ENCODE results near the gene UBE2E2.

UBE2E2 gene

DNA sequence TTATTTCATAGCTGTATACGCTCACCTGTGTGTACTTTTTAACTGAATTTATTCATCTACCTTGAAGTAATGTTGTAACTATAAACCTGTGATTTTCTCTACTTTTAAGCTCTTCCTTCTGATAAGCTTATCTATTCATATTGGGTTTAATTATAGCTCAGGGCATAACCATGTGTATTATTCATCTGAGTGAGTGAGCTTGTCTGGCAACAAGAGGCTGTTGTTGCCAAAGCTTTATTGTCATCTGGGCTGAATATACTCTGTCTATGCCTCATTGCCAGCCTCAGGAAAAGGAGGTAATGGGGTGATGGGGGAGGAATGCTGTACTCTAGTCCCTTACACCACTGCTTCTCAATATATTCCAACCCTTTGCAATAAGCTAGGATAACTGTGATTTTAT is 292.4 kb downstream of the UBE2E2 start:
- H3F3A ChIP-seq (ENCODE audit: insufficient read depth, low read length): no peaks in the 10 kb centered on the region
- H3K27me3 ChIP-seq (ENCODE audit: insufficient read depth, low read length): no peaks in the 10 kb centered on the region
- TF ChIP-seq, protein P1, sequence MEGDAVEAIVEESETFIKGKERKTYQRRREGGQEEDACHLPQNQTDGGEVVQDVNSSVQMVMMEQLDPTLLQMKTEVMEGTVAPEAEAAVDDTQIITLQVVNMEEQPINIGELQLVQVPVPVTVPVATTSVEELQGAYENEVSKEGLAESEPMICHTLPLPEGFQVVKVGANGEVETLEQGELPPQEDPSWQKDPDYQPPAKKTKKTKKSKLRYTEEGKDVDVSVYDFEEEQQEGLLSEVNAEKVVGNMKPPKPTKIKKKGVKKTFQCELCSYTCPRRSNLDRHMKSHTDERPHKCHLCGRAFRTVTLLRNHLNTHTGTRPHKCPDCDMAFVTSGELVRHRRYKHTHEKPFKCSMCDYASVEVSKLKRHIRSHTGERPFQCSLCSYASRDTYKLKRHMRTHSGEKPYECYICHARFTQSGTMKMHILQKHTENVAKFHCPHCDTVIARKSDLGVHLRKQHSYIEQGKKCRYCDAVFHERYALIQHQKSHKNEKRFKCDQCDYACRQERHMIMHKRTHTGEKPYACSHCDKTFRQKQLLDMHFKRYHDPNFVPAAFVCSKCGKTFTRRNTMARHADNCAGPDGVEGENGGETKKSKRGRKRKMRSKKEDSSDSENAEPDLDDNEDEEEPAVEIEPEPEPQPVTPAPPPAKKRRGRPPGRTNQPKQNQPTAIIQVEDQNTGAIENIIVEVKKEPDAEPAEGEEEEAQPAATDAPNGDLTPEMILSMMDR (IDR thresholded peaks at IDR 0.05; ENCODE audit: low read length): no peak
- no peak for TF ChIP-seq EZH2 (IDR thresholded peaks at IDR 0.05; ENCODE audit: borderline replicate concordance, low read length)
- H3K9me2 ChIP-seq (ENCODE audit: low read depth, low read length): no peaks in the 10 kb centered on the region
- 0 out of 2 replicates have a peak, but pooled peaks cover 3% of the 10 kb centered on the region for H3K9me3 ChIP-seq (ENCODE audit: low read length)
- H3K36me3 ChIP-seq (ENCODE audit: insufficient read depth, low read length): no peaks in the 10 kb centered on the region
- H3K79me2 ChIP-seq (ENCODE audit: insufficient read depth, low read length): no peaks in the 10 kb centered on the region
- H3K4me3 ChIP-seq (ENCODE audit: low read depth, low read length, poor library complexity, severe bottlenecking): no peak overlapping the region
- no peak overlapping the region for H3K4me2 ChIP-seq (ENCODE audit: low read length)
- H4K20me1 ChIP-seq (ENCODE audit: insufficient read depth, low read length): no peaks in the 10 kb centered on the region
- H3K4me1 ChIP-seq (ENCODE audit: insufficient read depth, low read length, severe bottlenecking): no peaks in the 10 kb centered on the region
- H3K9ac ChIP-seq (ENCODE audit: low read length): no peak overlapping the region
- H2AFZ ChIP-seq (ENCODE audit: low read length): no peak overlapping the region
- no peak overlapping the region for H3K27ac ChIP-seq (ENCODE audit: low read depth, low read length, poor library complexity, severe bottlenecking)

GRCh38 chr3:23496165-23496564 is 293.0 kb downstream of the UBE2E2 start:
- H3K9ac ChIP-seq (ENCODE audit: low read length): no peak overlapping the region
- H3K27me3 ChIP-seq (ENCODE audit: insufficient read depth, low read length): no peaks in the 10 kb centered on the region
- no peak overlapping the region for H3K4me2 ChIP-seq (ENCODE audit: low read length)
- no peak overlapping the region for H3K4me3 ChIP-seq (ENCODE audit: low read depth, low read length, poor library complexity, severe bottlenecking)
- TF ChIP-seq, protein P1 (IDR thresholded peaks at IDR 0.05; ENCODE audit: low read length): no peak
- TF ChIP-seq EZH2 (IDR thresholded peaks at IDR 0.05; ENCODE audit: borderline replicate concordance, low read length): no peak
- no peak overlapping the region for H3K27ac ChIP-seq (ENCODE audit: low read depth, low read length, poor library complexity, severe bottlenecking)
- H3K4me1 ChIP-seq (ENCODE audit: insufficient read depth, low read length, severe bottlenecking): no peaks in the 10 kb centered on the region
- H3K79me2 ChIP-seq (ENCODE audit: insufficient read depth, low read length): no peaks in the 10 kb centered on the region
- H4K20me1 ChIP-seq (ENCODE audit: insufficient read depth, low read length): no peaks in the 10 kb centered on the region
- no peak overlapping the region for H2AFZ ChIP-seq (ENCODE audit: low read length)
- H3K9me3 ChIP-seq (ENCODE audit: low read length): 0 out of 2 replicates have a peak, but pooled peaks cover 3% of the 10 kb centered on the region
- no peaks in the 10 kb centered on the region for H3K9me2 ChIP-seq (ENCODE audit: low read depth, low read length)
- H3K36me3 ChIP-seq (ENCODE audit: insufficient read depth, low read length): no peaks in the 10 kb centered on the region
- H3F3A ChIP-seq (ENCODE audit: insufficient read depth, low read length): no peaks in the 10 kb centered on the region

- Histone ChIP-seq H4K20me1 (ENCODE audit: insufficient read depth, low read length) (no peaks in the 10 kb centered on the region), H3K27me3 (ENCODE audit: insufficient read depth, low read length) (no peaks in the 10 kb centered on the region), H3K4me3 (ENCODE audit: low read depth, low read length, poor library complexity, severe bottlenecking) (no peak overlapping the region), H2AFZ (ENCODE audit: low read length) (no peak overlapping the region), H3K79me2 (ENCODE audit: insufficient read depth, low read length) (no peaks in the 10 kb centered on the region), H3K9ac (ENCODE audit: low read length) (no peak overlapping the region), H3K9me3 (ENCODE audit: low read length) (0 out of 2 replicates have a peak, but pooled peaks cover 3% of the 10 kb centered on the region), H3K36me3 (ENCODE audit: insufficient read depth, low read length) (no peaks in the 10 kb centered on the region), H3F3A (ENCODE audit: insufficient read depth, low read length) (no peaks in the 10 kb centered on the region), H3K9me2 (ENCODE audit: low read depth, low read length) (no peaks in the 10 kb centered on the region), H3K27ac (ENCODE audit: low read depth, low read length, poor library complexity, severe bottlenecking) (no peak overlapping the region), H3K4me2 (ENCODE audit: low read length) (no peak overlapping the region), H3K4me1 (ENCODE audit: insufficient read depth, low read length, severe bottlenecking) (no peaks in the 10 kb centered on the region)
- TF ChIP-seq, protein P1 (IDR thresholded peaks at IDR 0.05; ENCODE audit: low read length): no peak
- TF ChIP-seq EZH2 (IDR thresholded peaks at IDR 0.05; ENCODE audit: borderline replicate concordance, low read length): no peak
Observed at GRCh38 chr3:23497156-23497555, 294.0 kb downstream of the UBE2E2 start.
